ENCODE results near the gene COPZ2.
"Not testable (repeated sequence)": the region's sequence is repeated elsewhere in the genome, so short reads cannot be mapped to it uniquely, and the experiment has no call there.

Gene COPZ2

GRCh38 chr17:48017817-48018158 lies 19.8 kb downstream of the COPZ2 start:
- 85 to 96% methylated on average over 4 of the region's 4 CpGs for WGBS, 2 experiments (ENCODE audit: insufficient coverage in 2 of 2)
- H3K36me3 ChIP-seq (ENCODE audit: control insufficient read depth, insufficient read depth, low read length); H3K4me3 ChIP-seq (ENCODE audit: extremely low read depth, insufficient read depth, low read length, poor library complexity, severe bottlenecking); H3K27ac ChIP-seq (ENCODE audit: low read depth, low read length, severe bottlenecking); H3K9me3 ChIP-seq (ENCODE audit: control insufficient read depth, low read length): not testable (repeated sequence)
- H3K4me1 ChIP-seq (ENCODE audit: control insufficient read depth, insufficient read depth, low read length, poor library complexity, severe bottlenecking), result peaks cover 43% of the 10 kb centered on the region

- H3K36me3 ChIP-seq (ENCODE audit: control insufficient read depth, insufficient read depth, low read length), result no peaks in the 10 kb centered on the region
- H3K27ac ChIP-seq (ENCODE audit: low read depth, low read length, severe bottlenecking), result peak overlapping the region; percentile 73
- H3K4me3 ChIP-seq (ENCODE audit: extremely low read depth, insufficient read depth, low read length, poor library complexity, severe bottlenecking), result no peak overlapping the region
- H3K9me3 ChIP-seq (ENCODE audit: control insufficient read depth, low read length), result no peaks in the 10 kb centered on the region
- 41 to 64% methylated on average over 2 of the region's 2 CpGs for WGBS, 2 experiments (ENCODE audit: insufficient coverage in 2 of 2)
- H3K4me1 ChIP-seq (ENCODE audit: control insufficient read depth, insufficient read depth, low read length, poor library complexity, severe bottlenecking), result peaks cover 54% of the 10 kb centered on the region
Measured at GRCh38 chr17:48016112-48016511, 21.5 kb downstream of the COPZ2 start.

- no peaks in the 10 kb centered on the region for H3K36me3 ChIP-seq (ENCODE audit: control insufficient read depth, insufficient read depth, low read length)
- H3K9me3 ChIP-seq (ENCODE audit: control insufficient read depth, low read length), result no peaks in the 10 kb centered on the region
- H3K4me3 ChIP-seq (ENCODE audit: extremely low read depth, insufficient read depth, low read length, poor library complexity, severe bottlenecking), result no peak overlapping the region
- 75 to 77% methylated on average over 7 to 8 of the region's 8 CpGs for WGBS, 2 experiments (ENCODE audit: insufficient coverage in 2 of 2)
- peaks cover 56% of the 10 kb centered on the region for H3K4me1 ChIP-seq (ENCODE audit: control insufficient read depth, insufficient read depth, low read length, poor library complexity, severe bottlenecking)
- H3K27ac ChIP-seq (ENCODE audit: low read depth, low read length, severe bottlenecking), result peak overlapping the region; percentile 73
Measured at GRCh38 chr17:48014595-48015111, 22.9 kb downstream of the COPZ2 start.

- no peaks in the 10 kb centered on the region for H3K9me3 ChIP-seq (ENCODE audit: control insufficient read depth, low read length)
- H3K36me3 ChIP-seq (ENCODE audit: control insufficient read depth, insufficient read depth, low read length), result no peaks in the 10 kb centered on the region
- no peak overlapping the region for H3K4me3 ChIP-seq (ENCODE audit: extremely low read depth, insufficient read depth, low read length, poor library complexity, severe bottlenecking)
- peaks cover 56% of the 10 kb centered on the region for H3K4me1 ChIP-seq (ENCODE audit: control insufficient read depth, insufficient read depth, low read length, poor library complexity, severe bottlenecking)
- 49 to 59% methylated on average over 4 to 5 of the region's 6 CpGs for WGBS, 2 experiments (ENCODE audit: insufficient coverage in 2 of 2)
- peak overlapping the region; percentile 73 for H3K27ac ChIP-seq (ENCODE audit: low read depth, low read length, severe bottlenecking)
Measured at GRCh38 chr17:48013876-48014594, 23.6 kb downstream of the COPZ2 start.

- 34 to 64% methylated on average over 4 of the region's 5 CpGs for WGBS, 2 experiments (ENCODE audit: insufficient coverage in 2 of 2)
- no peak overlapping the region for H3K4me3 ChIP-seq (ENCODE audit: extremely low read depth, insufficient read depth, low read length, poor library complexity, severe bottlenecking)
Measured at GRCh38 chr17:48012654-48013053, 24.9 kb downstream of the COPZ2 start.

GRCh38 chr17:48012151-48012520 lies 25.5 kb downstream of the COPZ2 start:
- peaks cover 50% of the 10 kb centered on the region for H3K4me1 ChIP-seq (ENCODE audit: control insufficient read depth, insufficient read depth, low read length, poor library complexity, severe bottlenecking)
- H3K9me3 ChIP-seq (ENCODE audit: control insufficient read depth, low read length), result no peaks in the 10 kb centered on the region
- peak overlapping the region; percentile 37 for H3K4me3 ChIP-seq (ENCODE audit: extremely low read depth, insufficient read depth, low read length, poor library complexity, severe bottlenecking)
- peak overlapping the region; percentile 89 for H3K27ac ChIP-seq (ENCODE audit: low read depth, low read length, severe bottlenecking)
- 1% methylated on average over 17 to 31 of the region's 34 CpGs for WGBS, 2 experiments (ENCODE audit: insufficient coverage in 2 of 2)
- H3K36me3 ChIP-seq (ENCODE audit: control insufficient read depth, insufficient read depth, low read length), result no peaks in the 10 kb centered on the region

More at GRCh38 chr17:48012654-48013053, 24.9 kb downstream of the COPZ2 start:
- Histone ChIP-seq H3K27ac (ENCODE audit: low read depth, low read length, severe bottlenecking) (peak overlapping the region; percentile 73), H3K9me3 (ENCODE audit: control insufficient read depth, low read length) (no peaks in the 10 kb centered on the region), H3K36me3 (ENCODE audit: control insufficient read depth, insufficient read depth, low read length) (no peaks in the 10 kb centered on the region), H3K4me1 (ENCODE audit: control insufficient read depth, insufficient read depth, low read length, poor library complexity, severe bottlenecking) (peaks cover 55% of the 10 kb centered on the region)

GRCh38 chr17:48011405-48012150 lies 26.0 kb downstream of the COPZ2 start:
- H3K36me3 ChIP-seq (ENCODE audit: control insufficient read depth, insufficient read depth, low read length), result no peaks in the 10 kb centered on the region
- H3K4me3 ChIP-seq (ENCODE audit: extremely low read depth, insufficient read depth, low read length, poor library complexity, severe bottlenecking), result peak overlapping the region; percentile 37
- no peaks in the 10 kb centered on the region for H3K9me3 ChIP-seq (ENCODE audit: control insufficient read depth, low read length)
- H3K27ac ChIP-seq (ENCODE audit: low read depth, low read length, severe bottlenecking), result peak overlapping the region; percentile 89
- 3 to 5% methylated on average over 14 to 18 of the region's 23 CpGs for WGBS, 2 experiments (ENCODE audit: insufficient coverage in 2 of 2)
- peaks cover 48% of the 10 kb centered on the region for H3K4me1 ChIP-seq (ENCODE audit: control insufficient read depth, insufficient read depth, low read length, poor library complexity, severe bottlenecking)

GRCh38 chr17:48010193-48010592 lies 27.4 kb downstream of the COPZ2 start:
- Histone ChIP-seq H3K4me1 (ENCODE audit: control insufficient read depth, insufficient read depth, low read length, poor library complexity, severe bottlenecking) (peaks cover 42% of the 10 kb centered on the region), H3K27ac (ENCODE audit: low read depth, low read length, severe bottlenecking) (no peak overlapping the region), H3K9me3 (ENCODE audit: control insufficient read depth, low read length) (no peaks in the 10 kb centered on the region), H3K36me3 (ENCODE audit: control insufficient read depth, insufficient read depth, low read length) (no peaks in the 10 kb centered on the region), H3K4me3 (ENCODE audit: extremely low read depth, insufficient read depth, low read length, poor library complexity, severe bottlenecking) (no peak overlapping the region)
- 100% methylated on average over 1 of the region's 3 CpGs for WGBS, 2 experiments (ENCODE audit: insufficient coverage in 2 of 2)

DNA sequence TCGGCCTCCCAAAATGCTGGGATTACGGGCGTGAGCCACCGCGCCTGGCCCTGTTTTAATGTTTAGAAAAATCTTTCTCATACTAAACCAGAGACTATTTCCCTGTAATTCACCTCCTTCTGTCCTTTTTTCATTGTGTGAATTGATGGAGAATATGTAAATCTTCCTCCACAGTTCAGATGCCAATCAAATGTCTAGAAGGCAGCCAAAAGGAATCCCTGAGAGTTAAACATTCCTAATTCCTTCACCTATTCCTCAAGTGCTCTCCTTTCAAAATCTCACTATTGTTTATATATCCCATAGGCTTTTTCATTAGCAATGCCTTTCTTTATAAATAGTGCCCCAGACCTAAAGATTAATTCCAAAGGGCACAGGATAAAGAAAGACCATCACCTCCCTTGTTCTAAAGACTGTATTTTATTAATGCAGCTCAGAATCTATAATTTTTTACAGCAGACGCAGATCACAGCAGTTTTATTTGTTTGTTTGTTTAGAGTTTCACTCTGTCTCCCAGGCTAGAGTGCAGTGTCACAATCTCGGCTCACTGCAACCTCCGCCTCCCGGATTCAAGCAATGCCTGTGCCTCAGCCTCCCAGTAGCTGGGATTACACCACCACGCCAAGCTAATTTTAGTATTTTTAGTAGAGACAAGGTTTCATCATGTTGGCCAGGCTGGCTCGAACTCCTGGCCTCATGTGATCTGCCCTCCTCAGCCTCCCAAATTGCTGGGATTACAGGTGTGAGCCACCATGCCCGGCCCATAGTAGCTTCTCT lies 30.5 kb downstream of the COPZ2 start:
- Histone ChIP-seq H3K9me3 (ENCODE audit: control insufficient read depth, low read length) (no peaks in the 10 kb centered on the region), H3K4me1 (ENCODE audit: control insufficient read depth, insufficient read depth, low read length, poor library complexity, severe bottlenecking) (peaks cover 46% of the 10 kb centered on the region), H3K36me3 (ENCODE audit: control insufficient read depth, insufficient read depth, low read length) (no peaks in the 10 kb centered on the region), H3K27ac (ENCODE audit: low read depth, low read length, severe bottlenecking) (no peak overlapping the region), H3K4me3 (ENCODE audit: extremely low read depth, insufficient read depth, low read length, poor library complexity, severe bottlenecking) (no peak overlapping the region)
- WGBS, 2 experiments (ENCODE audit: insufficient coverage in 2 of 2), result 93 to 98% methylated on average over 6 to 7 of the region's 12 CpGs

- 33 to 60% methylated on average over 1 of the region's 3 CpGs for WGBS, 2 experiments (ENCODE audit: insufficient coverage in 2 of 2)
- no peaks in the 10 kb centered on the region for H3K36me3 ChIP-seq (ENCODE audit: control insufficient read depth, insufficient read depth, low read length)
- no peaks in the 10 kb centered on the region for H3K9me3 ChIP-seq (ENCODE audit: control insufficient read depth, low read length)
- H3K4me3 ChIP-seq (ENCODE audit: extremely low read depth, insufficient read depth, low read length, poor library complexity, severe bottlenecking), result no peak overlapping the region
- peak overlapping the region; percentile 99 for H3K27ac ChIP-seq (ENCODE audit: low read depth, low read length, severe bottlenecking)
- H3K4me1 ChIP-seq (ENCODE audit: control insufficient read depth, insufficient read depth, low read length, poor library complexity, severe bottlenecking), result peaks cover 45% of the 10 kb centered on the region
Measured at GRCh38 chr17:48004983-48005382, 32.6 kb downstream of the COPZ2 start.

Data from mesodermal cell (in vitro differentiated cells).